Stimulated activated CD8-positive, alpha-beta memory T cell treated with anti-CD3 and anti-CD28 coated beads, Interleukin-7, amount 100 ng/mL, for 24 hours (primary cell): ENCODE data around the gene FCRL4.
"Not testable (repeated sequence)": the region's sequence is repeated elsewhere in the genome, so short reads cannot be mapped to it uniquely, and the experiment has no call there.

Source experiments
- DNase-seq: peaks from one replicate; pipeline ENCODE4 v3.0.0-alpha.2; 2020; ENCODE audit warnings: low read depth

Gene FCRL4

GRCh38 chr1:157551694-157552693 lies 45.9 kb downstream of the FCRL4 start, which contains the start of gene FCRL5:
Gene FCRL5, minus strand, starts transcription at chr1:157552515. Its CDS starts 153 bp downstream, at chr1:157552362.
- DNase-seq: no peak

GRCh38 chr1:157548081-157548480 lies 49.8 kb downstream of the FCRL4 start:
- not testable (repeated sequence) for DNase-seq

- DNase-seq: no peak
Measured at GRCh38 chr1:157542676-157543075, 55.2 kb downstream of the FCRL4 start.

- no peak for DNase-seq
Measured at GRCh38 chr1:157540852-157541251, 57.0 kb downstream of the FCRL4 start.

GRCh38 chr1:157540160-157540748 lies 57.6 kb downstream of the FCRL4 start:
- no peak for DNase-seq

- DNase-seq: no peak
Measured at GRCh38 chr1:157539568-157539967, 58.3 kb downstream of the FCRL4 start.

- DNase-seq: no peak
Measured at GRCh38 chr1:157532569-157532968, 65.3 kb downstream of the FCRL4 start.

- DNase-seq: no peak
Measured at GRCh38 chr1:157523774-157524493, 74.0 kb downstream of the FCRL4 start.
